ENCODE measurements around the gene PRXL2C. TPM values are rescaled to one million over a fixed set of nuclear protein-coding genes. Genes with fewer than 3 reads are reported as not detected.
A peak's percentile ranks its signal among the peaks of the same experiment; 100 is the strongest.
"Not testable (repeated sequence)": the region's sequence is repeated elsewhere in the genome, so short reads cannot be mapped to it uniquely, and the experiment has no call there.

PRXL2C gene
- total RNA-seq (ENCODE audit: unreplicated experiment), result 4.1 TPM
- long read RNA-seq, result 0 reads

DNA sequence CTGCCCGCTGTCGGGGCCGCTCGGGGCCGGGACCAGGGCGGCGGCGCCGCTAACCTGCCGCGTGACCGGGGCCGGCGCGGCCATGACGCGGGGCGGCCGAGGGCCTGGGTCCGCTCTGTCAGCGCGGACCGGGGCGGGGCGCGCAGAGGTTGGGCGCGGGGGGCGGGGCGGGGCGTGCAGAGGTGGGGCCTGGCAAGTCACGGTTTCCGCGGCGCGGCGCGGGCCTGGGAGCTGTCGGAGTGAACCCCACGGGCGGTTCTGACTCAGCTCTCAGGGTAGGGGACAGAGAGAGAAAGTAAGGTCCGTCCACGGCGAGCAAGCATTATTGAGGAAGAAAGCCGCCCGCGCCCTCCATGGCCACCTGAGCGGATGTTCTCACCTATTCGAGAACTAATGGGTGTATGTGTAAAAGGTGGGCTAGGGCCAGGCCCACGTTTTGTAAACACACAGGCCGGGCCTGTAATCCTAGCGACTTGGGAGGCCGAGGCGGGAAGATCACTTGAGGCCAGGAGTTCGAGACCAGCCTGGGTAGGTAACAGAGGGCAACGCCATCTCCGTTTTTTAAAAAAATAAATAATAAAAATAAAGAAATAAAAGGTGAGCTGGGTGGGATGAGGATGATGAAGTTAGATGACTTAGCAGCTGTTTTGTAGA lies at the start of gene PRXL2C:
Gene PRXL2C, minus strand, starts transcription at position 120 of the 654 bp plus-strand sequence. Its CDS starts 36 bp downstream, at position 84.
- peak within 1 kb of the TSS; percentile 72 for H3K27ac Mint-ChIP-seq (ENCODE audit: unreplicated experiment)
- peak; percentile 74 for DNase-seq
- no peaks in the 10 kb centered on the region for H3K36me3 Mint-ChIP-seq (ENCODE audit: unreplicated experiment)
- H3K4me3 Mint-ChIP-seq (ENCODE audit: unreplicated experiment), result peak within 1 kb of the TSS; percentile 90
- no peaks in the 10 kb centered on the region for H3K27me3 Mint-ChIP-seq (ENCODE audit: unreplicated experiment)
- TF ChIP-seq CTCF (IDR thresholded peaks at IDR 0.05; ENCODE audit: partially characterized antibody, unreplicated experiment), result no peak
- peaks cover 2% of the 10 kb centered on the region for H3K4me1 Mint-ChIP-seq (ENCODE audit: low read depth, unreplicated experiment)
- peaks cover 1% of the 10 kb centered on the region for H3K9me3 Mint-ChIP-seq (ENCODE audit: unreplicated experiment)

DNA sequence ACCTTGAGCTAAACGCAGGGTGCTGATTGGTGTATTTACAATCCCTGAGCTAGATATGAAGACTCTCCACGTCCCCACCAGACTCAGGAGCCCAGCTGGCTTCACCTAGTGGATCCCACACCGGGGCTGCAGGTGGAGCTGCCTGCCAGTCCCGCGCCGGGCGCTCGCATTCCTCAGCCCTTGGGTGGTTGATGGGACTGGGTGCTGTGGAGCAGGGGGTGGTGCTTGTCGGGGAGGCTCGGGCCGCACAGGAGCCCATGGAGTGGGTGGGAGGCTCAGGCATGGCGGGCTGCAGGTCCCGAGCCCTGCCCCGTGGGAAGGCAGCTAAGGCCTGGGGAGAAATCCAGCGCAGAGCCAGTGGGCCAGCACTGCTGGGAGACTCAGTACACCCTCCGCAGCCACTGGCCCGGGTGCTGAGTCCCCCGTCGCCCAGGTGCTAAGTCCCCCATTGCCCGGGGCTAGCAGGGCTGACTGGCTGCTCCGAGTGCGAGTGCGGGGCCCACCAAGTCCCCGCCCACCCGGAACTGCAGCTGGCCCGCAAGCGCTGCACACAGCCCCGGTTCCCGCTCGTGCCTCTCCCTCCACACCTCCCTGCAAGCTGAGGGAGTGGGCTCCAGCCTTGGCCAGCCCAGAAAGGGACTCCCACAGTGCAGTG lies 45.7 kb upstream of the PRXL2C start:
- H3K4me1 Mint-ChIP-seq (ENCODE audit: low read depth, unreplicated experiment); H3K4me3 Mint-ChIP-seq (ENCODE audit: unreplicated experiment); H3K27ac Mint-ChIP-seq (ENCODE audit: unreplicated experiment); DNase-seq; H3K27me3 Mint-ChIP-seq (ENCODE audit: unreplicated experiment): not testable (repeated sequence)
- Mint-ChIP-seq H3K36me3 (ENCODE audit: unreplicated experiment) (peaks cover 29% of the 10 kb centered on the region), H3K9me3 (ENCODE audit: unreplicated experiment) (peaks cover 12% of the 10 kb centered on the region)

DNA sequence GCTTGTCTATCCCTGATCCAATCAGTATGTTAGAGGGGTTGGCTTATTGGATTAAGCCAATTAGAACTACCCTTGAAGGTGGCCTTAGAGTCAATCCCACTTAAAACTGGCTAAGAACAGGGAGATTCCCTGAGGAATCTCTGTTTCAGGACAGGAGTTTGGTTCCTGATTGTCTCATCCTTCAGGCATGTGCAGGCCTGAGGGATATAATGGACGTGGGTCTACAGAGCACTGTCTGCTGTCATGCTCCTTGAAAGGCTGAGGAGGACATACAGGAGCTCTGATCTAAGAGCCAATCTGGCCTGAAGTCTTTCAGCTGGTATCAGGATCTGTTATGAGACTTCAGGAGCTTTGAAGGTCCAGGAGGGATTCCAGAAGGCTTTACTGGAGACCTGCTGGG lies 36.2 kb upstream of the PRXL2C start:
- no peak for DNase-seq
- no peak overlapping the region for H3K4me3 Mint-ChIP-seq (ENCODE audit: unreplicated experiment)
- peaks cover 2% of the 10 kb centered on the region for H3K9me3 Mint-ChIP-seq (ENCODE audit: unreplicated experiment)
- no peaks in the 10 kb centered on the region for H3K36me3 Mint-ChIP-seq (ENCODE audit: unreplicated experiment)
- no peaks in the 10 kb centered on the region for H3K4me1 Mint-ChIP-seq (ENCODE audit: low read depth, unreplicated experiment)
- TF ChIP-seq CTCF (IDR thresholded peaks at IDR 0.05; ENCODE audit: partially characterized antibody, unreplicated experiment), result no peak
- no peak overlapping the region for H3K27ac Mint-ChIP-seq (ENCODE audit: unreplicated experiment)
- H3K27me3 Mint-ChIP-seq (ENCODE audit: unreplicated experiment), result peaks cover 1% of the 10 kb centered on the region

DNA sequence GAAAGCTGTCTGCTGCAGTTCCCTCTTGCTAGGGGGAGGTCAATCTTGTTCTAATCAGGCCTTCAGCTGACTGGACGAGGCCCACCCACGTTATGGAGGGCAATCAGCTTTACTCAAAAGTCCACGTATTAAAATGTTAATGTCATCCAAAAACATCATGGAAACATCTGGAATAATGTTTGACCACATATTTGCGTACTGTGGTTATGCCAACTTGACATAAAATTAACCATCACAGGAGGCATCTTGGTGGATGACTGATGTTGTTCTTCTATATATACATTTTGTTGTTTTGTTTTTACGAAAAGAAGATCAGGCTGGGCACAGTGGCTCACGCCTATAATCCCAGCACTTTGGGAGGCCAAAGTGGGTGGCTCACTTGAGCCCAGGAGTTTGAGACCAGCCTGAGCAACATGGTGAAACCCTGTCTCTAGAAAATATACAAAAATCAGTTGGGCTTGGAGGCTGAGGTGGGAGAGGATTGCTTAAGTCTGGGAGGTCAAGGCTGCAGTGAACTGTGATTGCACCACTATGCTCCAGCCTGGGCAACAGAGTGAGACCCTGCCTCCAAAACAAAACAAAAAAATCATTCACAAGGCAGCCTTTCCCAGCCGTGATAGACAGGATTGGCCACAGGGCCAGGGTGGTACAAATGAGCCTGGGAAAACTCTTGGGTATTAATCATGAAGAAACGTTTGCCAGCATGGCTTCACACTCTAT lies 33.8 kb upstream of the PRXL2C start:
- Mint-ChIP-seq H3K36me3 (ENCODE audit: unreplicated experiment) (no peaks in the 10 kb centered on the region), H3K27me3 (ENCODE audit: unreplicated experiment) (peaks cover 1% of the 10 kb centered on the region), H3K4me1 (ENCODE audit: low read depth, unreplicated experiment) (no peaks in the 10 kb centered on the region), H3K4me3 (ENCODE audit: unreplicated experiment) (no peak overlapping the region), H3K27ac (ENCODE audit: unreplicated experiment) (no peak overlapping the region), H3K9me3 (ENCODE audit: unreplicated experiment) (peaks cover under 1% of the 10 kb centered on the region)
- DNase-seq, result no peak
- TF ChIP-seq CTCF (IDR thresholded peaks at IDR 0.05; ENCODE audit: partially characterized antibody, unreplicated experiment), result no peak

GRCh38 chr9:96688187-96688586 lies 33.1 kb upstream of the PRXL2C start:
- DNase-seq, result no peak
- TF ChIP-seq CTCF (IDR thresholded peaks at IDR 0.05; ENCODE audit: partially characterized antibody, unreplicated experiment), result no peak
- Mint-ChIP-seq H3K9me3 (ENCODE audit: unreplicated experiment) (no peaks in the 10 kb centered on the region), H3K4me3 (ENCODE audit: unreplicated experiment) (no peak overlapping the region), H3K27ac (ENCODE audit: unreplicated experiment) (no peak overlapping the region), H3K27me3 (ENCODE audit: unreplicated experiment) (peaks cover 1% of the 10 kb centered on the region), H3K4me1 (ENCODE audit: low read depth, unreplicated experiment) (no peaks in the 10 kb centered on the region), H3K36me3 (ENCODE audit: unreplicated experiment) (no peaks in the 10 kb centered on the region)

Data from glutamatergic neuron (in vitro differentiated cells).